Liver (tissue), 9 donors: ENCODE data around the gene THRAP3. TPM values are rescaled to one million over a fixed set of nuclear protein-coding genes. Genes with fewer than 3 reads are reported as not detected.
A peak's percentile ranks its signal among the peaks of the same experiment; 100 is the strongest.

Source experiments
- DNase-seq: peaks from one replicate; pipeline ENCODE4 v3.0.0-alpha.2; 2017; ENCODE audit warnings: low spot score
- H3K27ac ChIP-seq, 2 donors: one replicate each; pipeline ENCODE4 v1.7.0; 2013; ENCODE audit warnings: inconsistent platforms in 2 of 2, low read length in 2 of 2, control low read depth in 1 of 2, low read depth in 1 of 2, mild to moderate bottlenecking in 1 of 2
- H3K27me3 ChIP-seq, 4 donors: one replicate each; pipeline versions ENCODE4 v1.6.1 to v1.7.0; 2013; ENCODE audit warnings: low read length in 3 of 4, inconsistent platforms in 1 of 4, mild to moderate bottlenecking in 1 of 4, moderate library complexity in 1 of 4; ENCODE audit not compliant: control insufficient read depth in 4 of 4, insufficient read depth in 4 of 4
- H3K36me3 ChIP-seq, 4 donors: one replicate each; pipeline versions ENCODE4 v1.6.1 to v1.7.0; 2013; ENCODE audit warnings: low read length in 3 of 4, mild to moderate bottlenecking in 3 of 4, low read depth in 1 of 4, moderate library complexity in 1 of 4; ENCODE audit not compliant: control insufficient read depth in 4 of 4, insufficient read depth in 3 of 4
- H3K4me1 ChIP-seq, 4 donors: one replicate each; pipeline versions ENCODE4 v1.6.1 to v1.7.0; 2013; ENCODE audit warnings: low read length in 3 of 4, mild to moderate bottlenecking in 3 of 4, moderate library complexity in 1 of 4; ENCODE audit not compliant: control insufficient read depth in 4 of 4, insufficient read depth in 4 of 4
- H3K4me3 ChIP-seq, 3 donors: one replicate each; pipeline versions ENCODE4 v1.6.1 to v1.7.0; 2013; ENCODE audit warnings: low read length in 3 of 3, control low read depth in 1 of 3, low read depth in 1 of 3, mild to moderate bottlenecking in 1 of 3
- H3K9ac ChIP-seq, 2 donors: one replicate each; pipeline ENCODE4 v1.7.0; 2013; ENCODE audit warnings: low read length in 2 of 2, mild to moderate bottlenecking in 2 of 2, moderate library complexity in 2 of 2, control low read depth in 1 of 2, low read depth in 1 of 2
- H3K9me3 ChIP-seq, 4 donors: one replicate each; pipeline versions ENCODE4 v1.6.1 to v1.7.0; 2013; ENCODE audit warnings: low read length in 3 of 4; ENCODE audit not compliant: control insufficient read depth in 4 of 4
- ATF3 ChIP-seq: IDR thresholded peaks from 2 replicates; pipeline ENCODE4 v1.6.1; 2016; ENCODE audit warnings: antibody characterized with exemption
- CTCF ChIP-seq: fragments of 150-350 bp; IDR thresholded peaks from 2 replicates; pipeline ENCODE4 v1.5.1; 2017; ENCODE audit warnings: improper control_type of control experiment, low read depth, low read length; ENCODE audit not compliant: missing input control
- EGR1 ChIP-seq, 2 donors: IDR thresholded peaks; 2 replicates each; pipeline ENCODE4 v1.6.1; 2016 to 2018; ENCODE audit warnings: antibody characterized with exemption in 2 of 2, low read depth in 2 of 2
- FOXA1 ChIP-seq: IDR thresholded peaks from 2 replicates; pipeline ENCODE4 v1.6.1; 2016; ENCODE audit warnings: antibody characterized with exemption
- FOXA2 ChIP-seq: IDR thresholded peaks from 2 replicates; pipeline ENCODE4 v1.6.1; 2016; ENCODE audit warnings: antibody characterized with exemption
- GABPA ChIP-seq, 2 donors: IDR thresholded peaks in 1 of 2; conservative IDR thresholded peaks in 1 of 2; 2 replicates each; pipeline ENCODE4 v1.6.1; 2016; ENCODE audit warnings: antibody characterized with exemption in 2 of 2, mild to moderate bottlenecking in 1 of 2, moderate library complexity in 1 of 2
- HNF4A ChIP-seq, 2 donors: conservative IDR thresholded peaks; 2 replicates each; pipeline ENCODE4 v1.6.1; 2016; ENCODE audit warnings: antibody characterized with exemption in 2 of 2, mild to moderate bottlenecking in 2 of 2
- HNF4G ChIP-seq: IDR thresholded peaks from 2 replicates; pipeline ENCODE4 v1.6.1; 2016; ENCODE audit warnings: antibody characterized with exemption
- JUND ChIP-seq, 2 donors: IDR thresholded peaks; 2 replicates each; pipeline ENCODE4 v1.6.1; 2016; ENCODE audit warnings: antibody characterized with exemption in 2 of 2
- MAX ChIP-seq: IDR thresholded peaks from 2 replicates; pipeline ENCODE4 v1.6.1; 2016; ENCODE audit warnings: antibody characterized with exemption
- NR2F2 ChIP-seq: IDR thresholded peaks from 2 replicates; pipeline ENCODE4 v1.6.1; 2016; ENCODE audit warnings: antibody characterized with exemption
- RAD21 ChIP-seq, 2 donors: IDR thresholded peaks; 2 replicates each; pipeline ENCODE4 v1.6.1; 2016; ENCODE audit warnings: antibody characterized with exemption in 2 of 2, mild to moderate bottlenecking in 2 of 2
- REST ChIP-seq: IDR thresholded peaks from 2 replicates; pipeline ENCODE4 v1.6.1; 2016; ENCODE audit warnings: antibody characterized with exemption, mild to moderate bottlenecking
- RXRA ChIP-seq, 2 donors: IDR thresholded peaks; 2 replicates each; pipeline ENCODE4 v1.6.1; 2017 to 2018; ENCODE audit warnings: antibody characterized with exemption in 2 of 2, mild to moderate bottlenecking in 1 of 2
- SP1 ChIP-seq: IDR thresholded peaks from 2 replicates; pipeline ENCODE4 v1.6.1; 2018; ENCODE audit warnings: antibody characterized with exemption, mild to moderate bottlenecking
- TAF1 ChIP-seq: conservative IDR thresholded peaks from 2 replicates; pipeline ENCODE4 v1.6.1; 2016; ENCODE audit warnings: antibody characterized with exemption, mild to moderate bottlenecking
- YY1 ChIP-seq: IDR thresholded peaks from 2 replicates; pipeline ENCODE4 v1.6.1; 2016; ENCODE audit warnings: antibody characterized with exemption, mild to moderate bottlenecking
- ZBTB33 ChIP-seq: IDR thresholded peaks from 2 replicates; pipeline ENCODE4 v1.6.1; 2016; ENCODE audit warnings: antibody characterized with exemption
- WGBS: extraction: QIAGEN DNeasy Blood & Tissue Kit; methylation state at CpG from one replicate; pipeline ENCODE4 v1.1.7; 2013; 5-methylcytosine and 5-hydroxymethylcytosine counted together
- polyA plus RNA-seq, 2 donors: library from polyadenylated mRNA; stranded (reverse) in 1 of 2; unstranded in 1 of 2; fragments of 200-250 nt in 1 of 2; fragments of >200 nt in 1 of 2; fragmentation: Nextera tagmentation in 1 of 2; extraction: Ambion mirVana in 1 of 2; gene quantifications; one replicate each; pipeline versions ENCODE4 v1.2.1 to v1.2.3, GENCODE V29; 2013 to 2015
- total RNA-seq, 2 donors: library from RNA; depleted of rRNA; stranded (reverse); fragments of >200 nt; gene quantifications; one replicate each; pipeline ENCODE4 v1.2.3, GENCODE V29; 2014
- donor health status: healthy.
- donor health status: healthy.
- donor health status: healthy.
- donor health status: healthy.
- donor health status: healthy.

The THRAP3 gene
- total and polyA plus RNA-seq, 4 donors = 21.3 to 55.1 (median 45.8) TPM

GRCh38 chr1:36232212-36233095 lies 8.2 kb downstream of the THRAP3 start:
- peak overlapping the region in 1 of 2 donors; percentile 20 for H3K9ac ChIP-seq
- DNase-seq = no peak
- no peak overlapping the region for H3K27ac ChIP-seq
- H3K9me3 ChIP-seq = no peaks in the 10 kb centered on the region
- 72% methylated on average over 11 of the region's 11 CpGs for WGBS
- no peaks in the 10 kb centered on the region for H3K27me3 ChIP-seq
- H3K36me3 ChIP-seq = peaks cover 4 to 17% (median 8%) of the 10 kb centered on the region in 4 donors
- H3K4me3 ChIP-seq = no peak overlapping the region
- peaks cover 4 to 19% (median 14%) of the 10 kb centered on the region in 4 donors for H3K4me1 ChIP-seq
- TF ChIP-seq FOXA2 = peak; percentile 66
- no peak for TF ChIP-seq CTCF
- TF ChIP-seq HNF4A (conservative IDR thresholded peaks at IDR 0.05) = peak in 1 of 2 donors; percentile 9
- TF ChIP-seq FOXA1 = peak; percentile 50

GRCh38 chr1:36236302-36236701 lies 12.1 kb downstream of the THRAP3 start:
- no peak for DNase-seq
- no peaks in the 10 kb centered on the region for H3K27me3 ChIP-seq
- H3K4me1 ChIP-seq = peaks cover 8 to 27% (median 23%) of the 10 kb centered on the region in 4 donors
- H3K9ac ChIP-seq = no peak overlapping the region
- no peak overlapping the region for H3K4me3 ChIP-seq
- H3K27ac ChIP-seq = no peak overlapping the region
- TF ChIP-seq HNF4G (no peak), RXRA (IDR thresholded peaks at IDR 0.05) (no peak), EGR1 (IDR thresholded peaks at IDR 0.05; ENCODE audit: low read depth in 2 of 2) (no peak), CTCF (no peak), JUND (IDR thresholded peaks at IDR 0.05) (no peak), GABPA (IDR thresholded peaks at IDR 0.05 in 1 of 2, conservative IDR thresholded peaks at IDR 0.05 in 1 of 2) (no peak), SP1 (no peak), RAD21 (IDR thresholded peaks at IDR 0.05) (no peak), REST (no peak), ZBTB33 (no peak), FOXA1 (no peak), NR2F2 (no peak), YY1 (no peak), TAF1 (no peak), FOXA2 (no peak), HNF4A (conservative IDR thresholded peaks at IDR 0.05) (no peak), ATF3 (no peak), MAX (no peak)
- H3K9me3 ChIP-seq = no peaks in the 10 kb centered on the region
- 75% methylated on average over 3 of the region's 3 CpGs for WGBS
- peaks cover 0 to 7% (median 4%) of the 10 kb centered on the region in 4 donors for H3K36me3 ChIP-seq
